NCI-H1048 (cell line): ENCODE measurements around the gene QSOX1.

Experiments
- DNase-seq: peaks from one replicate; lab custom pipeline; 2025; lab: John Stamatoyannopoulos, UW

The QSOX1 gene

DNA sequence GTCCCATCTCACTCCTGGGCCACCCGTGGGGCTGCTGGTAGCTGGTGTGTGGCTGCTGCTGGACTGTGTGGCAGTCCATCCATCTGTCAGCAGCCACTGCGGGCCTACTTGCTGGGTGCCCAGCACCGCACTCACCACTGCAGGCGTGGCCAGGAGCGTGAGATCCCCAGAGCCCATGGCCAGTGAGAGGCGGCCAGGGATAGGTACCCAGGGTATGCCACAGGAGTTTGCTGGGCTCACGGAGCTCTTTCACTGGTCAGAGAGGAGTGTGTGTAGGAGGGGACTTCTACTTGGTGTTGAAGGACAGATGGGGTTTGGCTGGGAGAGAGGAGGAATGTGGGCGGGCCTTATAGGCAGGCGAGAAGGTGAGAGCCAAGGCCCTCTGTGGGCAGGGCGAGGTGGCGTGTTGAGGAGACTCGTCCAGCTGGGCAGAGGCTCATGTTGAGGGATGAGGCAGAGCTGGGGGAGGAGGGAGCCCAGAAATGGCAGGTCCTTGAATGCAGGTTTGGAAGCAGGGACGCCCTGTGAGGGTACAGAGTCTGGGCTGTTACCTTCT is 15.0 kb downstream of the QSOX1 start:
- DNase-seq = no peak

GRCh38 chr1:180170546-180171151 is 16.0 kb downstream of the QSOX1 start:
- DNase-seq = no peak

DNA sequence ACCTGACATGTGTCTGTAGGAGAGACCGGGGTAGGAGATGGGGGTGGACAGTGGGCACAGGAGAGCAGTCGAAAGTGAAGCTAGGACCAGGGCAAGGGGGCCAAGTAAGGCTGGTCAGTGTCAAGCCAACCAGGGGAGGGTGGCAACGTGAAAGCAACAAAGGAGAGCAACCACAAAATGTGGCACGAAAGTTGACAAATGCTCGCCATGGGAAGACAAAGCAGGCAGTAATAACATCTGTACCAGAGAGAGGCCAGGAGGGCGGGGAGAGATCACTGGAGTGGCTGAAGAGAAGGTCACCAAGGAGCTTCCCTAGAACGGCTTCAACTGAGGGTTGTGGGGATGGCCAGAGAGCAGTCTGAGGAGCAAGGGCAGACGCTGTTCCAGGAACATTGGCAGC is 17.0 kb downstream of the QSOX1 start:
- no peak for DNase-seq

- no peak for DNase-seq
These were observed 18.8 kb downstream of the QSOX1 start for GRCh38 chr1:180173451-180173850.

DNA sequence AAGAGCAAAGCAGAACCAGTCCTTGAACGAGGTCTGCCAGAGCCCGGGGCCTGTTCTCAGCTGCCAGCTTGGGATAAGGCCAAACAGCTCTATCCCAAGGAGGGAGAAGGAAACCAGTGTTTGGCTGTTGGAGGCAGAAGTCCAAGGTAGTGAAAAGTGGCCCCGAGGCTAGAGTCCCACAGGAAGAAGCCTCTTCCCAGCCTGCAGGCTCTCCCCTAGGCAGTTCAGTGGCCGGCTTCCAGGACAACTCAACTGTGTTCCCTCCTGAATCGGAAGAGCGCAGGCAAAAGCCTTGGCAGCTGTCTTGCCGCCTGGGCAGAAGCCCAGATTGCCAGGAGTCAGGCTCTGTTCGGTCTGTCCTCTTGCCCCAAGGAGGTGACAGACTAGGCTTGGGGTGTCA is 19.3 kb downstream of the QSOX1 start:
- DNase-seq = no peak

- no peak for DNase-seq
These were observed 20.6 kb downstream of the QSOX1 start for GRCh38 chr1:180175291-180175690.

DNA sequence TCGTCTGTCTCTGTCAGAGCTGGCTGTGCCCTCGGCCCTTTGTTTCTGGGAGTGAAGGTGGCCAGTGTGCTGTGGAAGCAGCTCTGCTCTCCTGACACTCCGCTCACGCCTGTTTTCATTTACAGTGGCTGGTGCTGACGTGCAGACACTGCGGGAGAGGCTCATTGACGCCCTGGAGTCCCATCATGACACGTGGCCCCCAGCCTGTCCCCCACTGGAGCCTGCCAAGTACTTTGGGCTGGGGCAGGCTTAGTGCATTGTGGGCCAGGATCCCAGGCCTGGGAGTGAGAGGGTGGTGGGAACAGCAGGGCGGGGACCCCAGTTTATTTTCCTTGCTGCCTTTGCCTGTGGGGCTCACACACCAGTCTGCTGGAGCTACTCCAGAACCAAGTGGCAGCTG is 21.1 kb downstream of the QSOX1 start:
- no peak for DNase-seq

DNA sequence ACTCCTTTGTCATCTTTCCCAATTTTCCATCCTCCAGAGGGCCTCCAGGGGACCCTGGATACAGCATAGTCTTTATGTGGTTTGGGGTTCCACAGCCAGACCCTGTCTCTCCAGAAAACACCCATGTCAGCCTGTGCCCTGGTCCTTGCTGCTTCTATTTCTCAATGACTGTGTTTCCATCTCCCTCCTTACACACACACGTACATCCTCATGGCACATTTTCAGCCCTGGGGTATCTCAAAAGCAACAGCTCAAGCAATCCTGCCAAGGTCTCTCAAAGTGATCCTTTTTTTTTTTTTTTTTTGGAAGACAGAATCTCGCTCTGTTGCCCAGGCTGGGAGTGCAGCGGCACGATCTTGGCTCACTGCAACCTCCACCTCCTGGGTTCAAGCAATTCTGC is 22.3 kb downstream of the QSOX1 start:
- DNase-seq = no peak

DNA sequence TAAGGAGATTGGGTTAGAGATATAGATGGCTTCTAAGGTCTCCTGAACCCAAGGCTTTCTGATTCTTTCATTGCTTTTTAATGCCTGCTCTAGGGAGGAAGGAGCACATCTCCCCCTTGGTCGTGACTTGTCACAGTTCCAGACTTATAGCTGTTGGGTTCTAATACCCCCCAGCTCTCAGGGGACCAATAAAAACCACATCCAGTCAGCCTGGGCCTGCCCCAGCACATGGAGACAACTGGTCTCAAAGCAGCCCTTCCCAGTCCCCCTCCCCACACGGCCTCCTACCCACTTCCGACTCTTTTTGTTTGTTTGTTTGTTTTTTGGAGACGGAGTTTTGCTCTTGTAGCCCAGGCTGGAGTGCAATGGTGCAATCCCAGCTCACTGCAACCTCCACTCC is 23.3 kb downstream of the QSOX1 start:
- no peak for DNase-seq

DNA sequence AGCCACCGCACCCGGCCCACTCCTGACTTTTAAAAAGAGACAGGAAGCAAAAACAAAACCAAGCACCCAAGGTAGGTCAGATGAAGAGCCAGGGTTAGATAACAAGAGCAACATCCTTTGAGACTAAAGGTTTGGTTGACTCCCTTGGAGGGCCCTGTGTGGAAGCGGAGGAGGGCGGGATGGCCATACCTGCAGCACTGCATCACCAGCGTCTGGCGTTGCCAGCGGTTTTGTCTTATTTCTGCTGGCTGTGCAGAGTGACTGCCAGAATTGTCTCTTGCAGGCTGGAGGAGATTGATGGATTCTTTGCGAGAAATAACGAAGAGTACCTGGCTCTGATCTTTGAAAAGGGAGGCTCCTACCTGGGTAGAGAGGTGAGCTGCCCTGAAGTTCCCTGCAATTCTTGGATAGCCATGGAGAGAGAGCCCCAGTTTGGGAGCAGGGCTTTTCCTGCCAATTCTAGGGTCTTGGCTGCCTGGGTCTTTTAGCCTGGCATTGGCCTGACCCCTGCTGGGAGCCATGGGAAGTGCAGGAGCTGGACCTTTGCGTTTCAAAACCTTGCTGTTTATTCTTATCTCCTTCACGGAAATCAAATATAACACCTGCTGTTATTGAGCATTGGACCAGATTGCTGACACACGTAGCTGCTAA is 24.0 kb downstream of the QSOX1 start:
- peak; percentile 42 for DNase-seq

DNA sequence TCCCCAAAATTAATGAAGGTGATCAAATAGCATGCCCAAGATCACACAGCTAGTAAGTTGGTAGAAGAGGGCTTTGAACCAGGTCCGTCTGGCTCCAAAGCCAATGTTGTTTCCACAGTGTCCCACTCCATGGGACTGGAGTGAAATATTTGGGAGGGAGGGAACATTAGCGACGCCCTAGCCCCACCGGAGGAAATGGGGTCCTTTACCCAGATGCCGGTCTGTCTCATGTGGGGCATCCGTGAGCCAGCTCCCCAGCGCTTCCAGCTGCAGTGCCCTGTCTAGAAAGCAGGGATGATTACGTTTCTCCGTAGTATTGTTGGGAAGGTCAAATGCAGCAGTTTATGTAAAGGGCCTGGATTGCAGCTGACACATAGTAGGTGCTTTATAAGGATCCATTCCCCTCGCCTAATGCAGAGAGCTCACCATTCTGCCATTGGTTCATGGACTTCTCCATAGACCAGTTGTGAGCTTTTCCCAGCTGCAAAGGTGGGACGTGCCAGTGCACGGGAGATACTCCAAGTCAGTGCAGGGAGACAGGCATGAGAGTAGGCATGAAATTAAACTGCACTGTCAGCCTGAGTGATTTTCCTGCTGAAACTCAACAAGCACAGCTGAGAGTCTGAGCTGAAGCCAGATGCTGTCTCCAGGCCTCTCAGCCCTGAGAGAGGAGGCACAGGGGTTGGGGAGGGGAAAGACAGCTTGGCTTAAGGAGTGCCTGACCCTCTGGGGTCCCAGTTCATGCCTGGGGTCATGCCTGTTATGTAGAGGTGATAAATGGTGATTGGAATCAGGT is 24.7 kb downstream of the QSOX1 start:
- no peak for DNase-seq

DNA sequence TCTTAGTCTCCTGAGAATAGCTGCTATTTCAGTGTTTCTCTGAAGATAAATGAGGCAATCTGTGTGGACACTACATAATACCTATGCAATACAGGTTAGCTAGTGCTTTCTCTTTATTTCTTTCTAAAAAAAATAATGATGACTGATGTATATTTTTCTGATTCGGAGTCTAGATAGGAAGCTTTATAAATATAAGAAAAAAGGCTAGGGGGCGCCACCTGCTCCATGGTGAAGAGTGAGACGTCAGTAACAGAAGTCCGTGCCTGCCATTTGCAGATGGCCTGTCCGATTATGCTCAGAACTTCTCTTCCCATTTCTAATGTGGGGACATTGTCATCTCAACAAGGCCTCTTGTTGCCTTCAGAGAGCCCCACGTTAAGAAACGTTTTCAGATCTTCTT is 26.4 kb downstream of the QSOX1 start:
- DNase-seq = no peak

GRCh38 chr1:180181996-180182642 is 27.4 kb downstream of the QSOX1 start:
- DNase-seq = no peak

- no peak for DNase-seq
These were observed 28.1 kb downstream of the QSOX1 start for GRCh38 chr1:180182643-180183311.

GRCh38 chr1:180183426-180183825 is 28.8 kb downstream of the QSOX1 start:
- no peak for DNase-seq

GRCh38 chr1:180184041-180184440 is 29.4 kb downstream of the QSOX1 start:
- no peak for DNase-seq

- DNase-seq = no peak
These were observed 30.6 kb downstream of the QSOX1 start for GRCh38 chr1:180185281-180185680.

GRCh38 chr1:180185971-180186645 is 31.4 kb downstream of the QSOX1 start:
- DNase-seq = no peak

DNA sequence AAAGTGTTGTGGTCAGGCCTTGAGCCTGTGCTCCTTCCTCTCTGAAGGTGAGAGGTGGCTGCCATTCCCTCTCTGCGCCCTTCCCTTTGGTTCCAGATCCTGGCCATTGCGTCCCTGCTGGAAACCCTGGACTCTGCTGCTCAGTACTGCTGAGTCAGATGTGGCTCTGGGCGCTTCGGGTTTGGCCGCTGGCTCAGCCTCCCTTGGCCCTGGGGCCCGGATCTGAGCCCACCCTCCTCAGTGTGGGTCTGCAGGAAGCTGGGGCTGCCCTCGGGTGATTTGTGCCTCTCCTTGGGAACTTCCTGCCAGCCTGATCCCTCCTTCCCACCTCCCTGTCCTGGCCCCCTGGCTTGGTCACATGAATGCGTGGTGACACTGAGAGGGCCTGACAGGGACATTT is 32.2 kb downstream of the QSOX1 start:
- no peak for DNase-seq

GRCh38 chr1:180187626-180188025 is 33.0 kb downstream of the QSOX1 start:
- DNase-seq = no peak

DNA sequence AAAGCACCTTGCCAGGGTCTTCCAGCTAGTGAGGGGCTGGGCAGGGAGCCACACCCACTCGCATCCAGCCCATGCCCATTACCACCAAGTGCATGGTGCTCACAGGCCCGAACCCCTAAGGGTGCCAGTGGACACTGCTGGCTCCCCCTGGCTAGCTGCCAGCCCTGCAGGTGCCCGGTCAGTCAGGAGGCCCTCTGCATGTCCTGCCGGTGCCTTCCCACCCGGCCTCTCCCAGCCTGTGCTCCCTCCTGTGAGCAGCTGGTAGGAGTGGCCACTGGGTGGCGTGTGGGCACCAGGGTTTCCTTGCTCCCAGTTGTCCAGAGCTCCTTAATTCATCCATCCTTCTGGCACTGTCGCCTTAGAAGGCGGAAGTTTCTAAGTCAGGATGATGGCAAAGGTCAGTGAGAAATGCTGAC is 33.4 kb downstream of the QSOX1 start:
- DNase-seq = peak; percentile 26
